Esophagus muscularis mucosa (tissue), 4 donors: ENCODE measurements around the gene SREBF1.

Experiments
- CTCF ChIP-seq, 3 experiments: fragments of 200-600 bp in 2 of 3; fragments of 450-650 bp in 1 of 3; sonication (generic) in 2 of 3; IDR thresholded peaks; one replicate each; pipeline ENCODE4 v1.5.1; 2017 to 2019; ENCODE audit warnings: antibody characterized with exemption in 3 of 3, mild to moderate bottlenecking in 2 of 3, moderate library complexity in 1 of 3
- EP300 ChIP-seq: sonication (generic); formaldehyde crosslinking; IDR thresholded peaks from one replicate; pipeline ENCODE4 v1.6.1; 2017; ENCODE audit warnings: antibody characterized with exemption
- POLR2AphosphoS5 ChIP-seq, 2 donors: sonication (generic); formaldehyde crosslinking; IDR thresholded peaks; one replicate each; pipeline ENCODE4 v1.6.1; 2017; ENCODE audit warnings: antibody characterized with exemption in 2 of 2

- TF ChIP-seq CTCF (IDR thresholded peaks at IDR 0.05) (no peak), EP300 (no peak), POLR2AphosphoS5 (IDR thresholded peaks at IDR 0.05) (peak in 1 of 2 donors; percentile 53)
Measured at GRCh38 chr17:17770632-17771044, 66.1 kb downstream of the SREBF1 start.
